Stimulated activated CD4-positive, alpha-beta T cell treated with anti-CD3 and anti-CD28 coated beads, Interleukin-4, amount 100 ng/mL, for 4 hours (primary cell): ENCODE data around the gene PARP11.
A peak's percentile ranks its signal among the peaks of the same experiment; 100 is the strongest.

Experiments
- DNase-seq, 2 experiments: peaks; one replicate each; pipeline ENCODE4 v3.0.0-alpha.2; 2020

The PARP11 gene

GRCh38 chr12:3816266-3816665 is 56.9 kb downstream of the PARP11 start:
- DNase-seq, result no peak

- no peak for DNase-seq
Observed at GRCh38 chr12:3815094-3815766, 58.0 kb downstream of the PARP11 start.

- no peak for DNase-seq
Observed at GRCh38 chr12:3810540-3810939, 62.7 kb downstream of the PARP11 start.

GRCh38 chr12:3810016-3810370 is 63.2 kb downstream of the PARP11 start:
- no peak for DNase-seq

GRCh38 chr12:3809357-3810015 is 63.7 kb downstream of the PARP11 start:
- DNase-seq, result no peak

GRCh38 chr12:3805077-3805476 is 68.1 kb downstream of the PARP11 start:
- DNase-seq, result no peak

GRCh38 chr12:3803865-3804472 is 69.2 kb downstream of the PARP11 start:
- DNase-seq, result peak; percentile 64 to 66

- no peak for DNase-seq
Observed at GRCh38 chr12:3802721-3803120, 70.5 kb downstream of the PARP11 start.

GRCh38 chr12:3797531-3798048 is 75.6 kb downstream of the PARP11 start:
- no peak for DNase-seq

- no peak for DNase-seq
Observed at GRCh38 chr12:3795492-3796133, 77.6 kb downstream of the PARP11 start.

GRCh38 chr12:3795066-3795465 is 78.1 kb downstream of the PARP11 start:
- DNase-seq, result no peak

GRCh38 chr12:3792623-3793288 is 80.4 kb downstream of the PARP11 start:
- no peak for DNase-seq

GRCh38 chr12:3791256-3791874 is 81.8 kb downstream of the PARP11 start:
- DNase-seq, result no peak

- no peak for DNase-seq
Observed at GRCh38 chr12:3790642-3791041, 82.6 kb downstream of the PARP11 start.

- DNase-seq, result no peak
Observed at GRCh38 chr12:3789838-3790237, 83.4 kb downstream of the PARP11 start.

GRCh38 chr12:3777206-3777809 is 95.9 kb downstream of the PARP11 start:
- DNase-seq, result no peak

- no peak for DNase-seq
Observed at GRCh38 chr12:3775385-3776035, 97.7 kb downstream of the PARP11 start.

GRCh38 chr12:3772380-3772779 is 100.8 kb downstream of the PARP11 start:
- DNase-seq, result no peak

- DNase-seq, result no peak
Observed at GRCh38 chr12:3771853-3772252, 101.3 kb downstream of the PARP11 start.

- no peak for DNase-seq
Observed at GRCh38 chr12:3770891-3771290, 102.3 kb downstream of the PARP11 start.

GRCh38 chr12:3768911-3769447 is 104.2 kb downstream of the PARP11 start:
- no peak for DNase-seq
